Measurements from ENCODE around the gene TLR7.

The TLR7 gene

DNA sequence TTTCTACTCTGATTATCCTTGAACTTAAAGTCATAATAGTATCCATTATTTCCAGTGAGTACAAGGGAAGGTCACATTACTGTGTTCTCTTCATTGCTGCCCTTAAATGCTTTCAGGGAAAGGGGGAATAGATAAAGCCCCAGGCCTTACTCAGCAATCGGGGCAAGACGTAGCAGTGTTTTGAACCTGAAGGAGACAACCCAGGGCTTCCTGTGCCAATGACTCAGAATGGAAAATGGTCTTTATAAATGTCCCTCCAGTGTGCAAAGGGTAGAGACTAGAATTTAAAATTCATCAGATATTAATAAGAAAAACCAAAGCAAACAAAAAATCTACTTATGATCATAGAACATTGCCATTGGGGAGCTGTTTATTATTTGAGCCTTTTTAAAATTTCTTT is 63.3 kb downstream of the TLR7 start:
- DNase-seq (ENCODE audit: low spot score) = no peak

DNA sequence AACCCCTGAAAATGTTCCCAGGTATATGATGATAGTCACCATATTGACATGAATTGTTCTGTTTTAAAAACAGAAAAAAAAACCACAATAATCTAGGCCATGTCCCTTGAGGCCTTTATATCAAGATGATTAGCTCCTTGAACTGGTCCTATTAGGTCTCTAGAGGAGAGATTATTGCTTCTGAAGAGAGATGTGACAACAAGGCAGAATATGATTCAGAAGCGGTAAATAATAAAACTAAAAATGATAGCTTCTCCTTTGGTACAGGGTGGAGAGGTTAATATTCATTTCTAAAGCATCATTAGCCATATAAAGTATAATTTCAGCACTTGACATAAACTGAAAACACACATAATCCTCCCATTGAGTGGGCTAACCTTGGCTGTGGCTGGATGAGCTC is 65.4 kb downstream of the TLR7 start:
- DNase-seq (ENCODE audit: low spot score) = no peak

DNA sequence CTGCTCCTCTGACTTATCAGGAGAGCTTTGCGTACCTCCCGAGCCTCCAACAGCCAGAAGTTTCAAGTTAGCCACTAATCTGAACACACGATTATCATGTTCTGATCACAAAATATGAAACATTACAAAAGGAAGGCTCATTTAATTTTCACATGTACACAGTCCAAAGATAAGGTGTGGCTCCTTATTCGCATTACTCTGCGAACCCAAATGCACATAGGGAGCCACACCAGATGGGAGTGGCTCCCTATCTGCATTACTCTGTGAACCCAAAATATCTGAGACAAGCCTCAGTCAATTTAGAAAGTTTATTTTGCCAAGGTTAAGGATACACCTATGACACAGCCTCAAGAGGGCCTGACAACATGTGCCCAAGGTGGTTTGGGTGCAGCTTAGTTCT is 68.0 kb downstream of the TLR7 start:
- DNase-seq (ENCODE audit: low spot score) = no peak

DNA sequence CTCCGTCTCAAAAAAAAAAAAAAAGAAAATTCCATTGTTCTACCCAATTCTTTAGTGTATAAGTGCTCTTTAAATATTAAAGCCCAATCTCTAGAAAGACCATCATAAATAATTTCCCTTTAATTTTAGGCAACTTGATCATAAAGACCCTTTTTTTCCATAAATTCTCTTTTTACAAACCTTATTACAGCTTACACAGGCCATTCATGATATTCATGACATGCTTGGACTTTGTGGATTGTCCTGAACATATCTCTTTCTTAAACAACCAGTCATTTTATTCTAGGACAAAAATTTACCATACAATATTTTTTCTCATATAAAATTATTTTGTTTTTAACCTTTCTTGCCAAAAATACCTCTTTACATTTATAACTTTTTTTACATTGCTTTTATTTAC is 70.1 kb downstream of the TLR7 start:
- no peak for DNase-seq (ENCODE audit: low spot score)

Measured in CD4-positive, alpha-beta T cell treated with Interleukin-2 at 100 ng/mL for 4 hours (primary cell).